Keratinocyte (primary cell): ENCODE results near the gene H1-8. TPM values are rescaled to one million over a fixed set of nuclear protein-coding genes. Genes with fewer than 3 reads are reported as not detected.

Source experiments
- DNase-seq: peaks from one replicate; pipeline ENCODE4 v3.0.0-alpha.2; 2011; ENCODE audit warnings: low read depth, missing footprints, low spot score
- FAIRE-seq: peaks from 2 replicates; lab custom pipeline; 2011; peaks lifted over from hg19 to GRCh38; lab: Jason Lieb, UNC
- H2AFZ ChIP-seq: 2 replicates; pipeline ENCODE4 v1.6.0; 2012; ENCODE audit warnings: low read length, control low read depth, inconsistent platforms; ENCODE audit not compliant: control insufficient read depth
- H3K27ac ChIP-seq: 2 replicates; pipeline ENCODE4 v1.5.1; 2011; ENCODE audit warnings: low read length; ENCODE audit not compliant: control insufficient read depth, insufficient read depth
- H3K27me3 ChIP-seq: 3 replicates; pipeline ENCODE4 v1.6.0; 2011; ENCODE audit warnings: low read length; ENCODE audit not compliant: control insufficient read depth, insufficient read depth; ENCODE audit errors: extremely low read depth
- H3K36me3 ChIP-seq, 2 experiments: 2 replicates in 1 of 2; 3 replicates in 1 of 2; pipeline ENCODE4 v1.5.1; 2011; ENCODE audit warnings: low read length in 2 of 2, mild to moderate bottlenecking in 1 of 2; ENCODE audit not compliant: control insufficient read depth in 2 of 2, insufficient read depth in 2 of 2; ENCODE audit errors: extremely low read depth in 1 of 2
- H3K4me1 ChIP-seq: 3 replicates; pipeline ENCODE4 v1.5.1; 2011; ENCODE audit warnings: low read length; ENCODE audit not compliant: control insufficient read depth, insufficient read depth; ENCODE audit errors: extremely low read depth
- H3K4me2 ChIP-seq: 3 replicates; pipeline ENCODE4 v1.6.0; 2011; ENCODE audit warnings: low read depth, low read length; ENCODE audit not compliant: control insufficient read depth, insufficient read depth; ENCODE audit errors: extremely low read depth
- H3K4me3 ChIP-seq, 3 experiments: fragments of 200-600 bp in 1 of 3; sonication (generic) in 1 of 3; 2 replicates in 2 of 3; 3 replicates in 1 of 3; pipeline ENCODE4 v1.5.1; 2011 to 2016; ENCODE audit warnings: low read length in 3 of 3, mild to moderate bottlenecking in 3 of 3, control low read depth in 2 of 3, inconsistent platforms in 1 of 3, low read depth in 1 of 3, mixed read lengths in 1 of 3, mixed run types in 1 of 3, moderate library complexity in 1 of 3; ENCODE audit not compliant: control insufficient read depth in 2 of 3, insufficient read depth in 2 of 3; ENCODE audit errors: extremely low read depth in 1 of 3
- H3K79me2 ChIP-seq: 2 replicates; pipeline ENCODE4 v1.6.0; 2012; ENCODE audit warnings: low read length; ENCODE audit not compliant: control insufficient read depth, insufficient read depth
- H3K9ac ChIP-seq: 3 replicates; pipeline ENCODE4 v1.6.0; 2011; ENCODE audit warnings: low read length; ENCODE audit not compliant: control insufficient read depth, insufficient read depth; ENCODE audit errors: extremely low read depth
- H3K9me1 ChIP-seq: 3 replicates; pipeline ENCODE4 v1.6.0; 2011; ENCODE audit warnings: low read length; ENCODE audit not compliant: control insufficient read depth, insufficient read depth; ENCODE audit errors: extremely low read depth
- H3K9me3 ChIP-seq: 2 replicates; pipeline ENCODE4 v1.5.1; 2012; ENCODE audit warnings: low read depth, low read length; ENCODE audit not compliant: control insufficient read depth
- H4K20me1 ChIP-seq: 3 replicates; pipeline ENCODE4 v1.6.0; 2011; ENCODE audit warnings: low read length; ENCODE audit not compliant: control insufficient read depth, insufficient read depth; ENCODE audit errors: extremely low read depth
- CTCF ChIP-seq, 3 experiments: IDR thresholded peaks in 1 of 3; conservative IDR thresholded peaks in 1 of 3; optimal IDR thresholded peaks in 1 of 3; 2 replicates in 2 of 3; 3 replicates in 1 of 3; pipeline versions ENCODE3 to v1.5.1; 2011; ENCODE audit warnings: low read length in 3 of 3, mild to moderate bottlenecking in 3 of 3, moderate library complexity in 2 of 3, control low read depth in 1 of 3, inconsistent platforms in 1 of 3; ENCODE audit not compliant: insufficient read depth in 2 of 3; ENCODE audit errors: extremely low read depth in 1 of 3
- EZH2 ChIP-seq: IDR thresholded peaks from one replicate; pipeline ENCODE4 v1.6.1; 2012; ENCODE audit warnings: inconsistent platforms, mild to moderate bottlenecking, low read length, moderate library complexity
- dilution Hi-C: fragments of 300-500 bp; cut with MboI; formaldehyde crosslinking; loops from one replicate; pipeline ENCODE4 v1.7.0; 2020; ENCODE audit warnings: low sequenced_read_pairs; ENCODE audit not compliant: extremely low pct_ligation_motif_present
- polyA plus RNA-seq, 5 experiments: library from polyadenylated mRNA; depleted of rRNA in 3 of 5; stranded (reverse) in 3 of 5; stranded (forward) in 1 of 5; unstranded in 1 of 5; fragments of >200 nt; gene quantifications; 1 replicate in 1 of 5; 2 replicates in 3 of 5; 3 replicates in 1 of 5; pipeline versions ENCODE4 v1.2.1 to v1.2.3, GENCODE V29; 2011 to 2012; ENCODE audit warnings: missing spikeins in 2 of 5, low read depth in 1 of 5, low replicate concordance in 1 of 5

The H1-8 gene
- polyA plus RNA-seq, 1 donor (not counting 4 experiments of a cell fraction or from before 2014, with no cell fraction given) = not detected

GRCh38 chr3:129506231-129506742 is 36.7 kb upstream of the H1-8 start:
- H3K36me3 ChIP-seq = peaks cover 0 to 4% of the 10 kb centered on the region in 2 experiments
- H4K20me1 ChIP-seq = no peaks in the 10 kb centered on the region
- no peak overlapping the region for H3K4me3 ChIP-seq
- dilution Hi-C loops = no loop called here
- no peaks in the 10 kb centered on the region for H3K4me1 ChIP-seq
- no peak for DNase-seq
- no peak overlapping the region for H3K9ac ChIP-seq
- no peaks in the 10 kb centered on the region for H3K27me3 ChIP-seq
- TF ChIP-seq EZH2 (no peak), CTCF (optimal IDR thresholded peaks at IDR 0.05 in 1 of 3, IDR thresholded peaks at IDR 0.05 in 1 of 3, conservative IDR thresholded peaks at IDR 0.05 in 1 of 3; ENCODE audit: extremely low read depth in 1 of 3, insufficient read depth in 2 of 3, low read length in 3 of 3) (no peak)
- no peak overlapping the region for H2AFZ ChIP-seq
- H3K9me1 ChIP-seq = no peaks in the 10 kb centered on the region
- H3K4me2 ChIP-seq = no peak overlapping the region
- no peaks in the 10 kb centered on the region for H3K79me2 ChIP-seq
- H3K9me3 ChIP-seq = no peaks in the 10 kb centered on the region
- H3K27ac ChIP-seq = no peak overlapping the region
- FAIRE-seq = no peak

- FAIRE-seq = no peak
- Histone ChIP-seq H3K36me3 (peaks cover 0 to 4% of the 10 kb centered on the region in 2 experiments), H3K4me2 (no peak overlapping the region), H3K27me3 (no peaks in the 10 kb centered on the region), H3K27ac (no peak overlapping the region), H3K9me3 (no peaks in the 10 kb centered on the region), H3K9ac (no peak overlapping the region), H3K4me3 (no peak overlapping the region), H3K9me1 (no peaks in the 10 kb centered on the region), H3K79me2 (no peaks in the 10 kb centered on the region), H4K20me1 (no peaks in the 10 kb centered on the region), H3K4me1 (no peaks in the 10 kb centered on the region), H2AFZ (no peak overlapping the region)
- dilution Hi-C loops = no loop called here
- no peak for TF ChIP-seq EZH2
- no peak for DNase-seq
Measured at GRCh38 chr3:129507181-129507831, 35.7 kb upstream of the H1-8 start.
